Measurements from ENCODE around the gene SLC8A1. TPM values are rescaled to one million over a fixed set of nuclear protein-coding genes. Genes with fewer than 3 reads are reported as not detected.

The SLC8A1 gene
- total RNA-seq, 1 experiment from 2014 or later: 0.43 TPM

DNA sequence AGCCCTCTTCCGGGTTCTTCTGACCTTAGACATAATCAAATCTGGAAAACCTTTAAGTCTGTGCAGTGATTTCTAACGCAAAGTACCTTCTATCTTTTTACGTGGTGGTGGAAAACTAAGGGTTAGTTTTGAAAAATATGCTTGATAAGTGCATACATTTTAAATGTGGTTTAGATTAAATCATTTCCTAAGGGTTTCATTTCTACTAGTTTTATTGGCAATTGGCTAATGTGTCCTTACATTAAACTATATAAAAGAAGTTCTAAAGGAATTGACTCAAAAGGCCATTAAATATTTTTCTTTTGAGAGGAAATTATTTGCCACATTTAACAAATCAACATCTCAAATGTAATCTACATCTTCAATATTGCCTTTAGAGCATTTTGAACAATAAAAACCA, 404.5 kb downstream of the SLC8A1 start:
- CTCF ChIA-PET: no interaction called here
- no peak overlapping the region for H3K4me3 ChIP-seq (ENCODE audit: low read depth, low read length)
- no peaks in the 10 kb centered on the region for H3K4me1 ChIP-seq
- no TSS peak for BruUV-seq (replicated peaks)
- intact Hi-C loops (cut with micrococcal nuclease; ENCODE audit: unreplicated experiment): no loop called here
- Mint-ChIP-seq H3K4me3 (ENCODE audit: unreplicated experiment) (no peak overlapping the region), H3K36me3 (ENCODE audit: insufficient read depth, unreplicated experiment) (no peaks in the 10 kb centered on the region), H3K4me1 (ENCODE audit: low read depth, unreplicated experiment) (no peaks in the 10 kb centered on the region), H3K27me3 (ENCODE audit: insufficient read depth, unreplicated experiment) (peaks cover 25% of the 10 kb centered on the region), H3K27ac (ENCODE audit: unreplicated experiment) (no peak overlapping the region), H3K9me3 (ENCODE audit: unreplicated experiment) (no peaks in the 10 kb centered on the region)
- no peaks in the 10 kb centered on the region for H3K9me3 ChIP-seq
- no peaks in the 10 kb centered on the region for H3K36me3 ChIP-seq (ENCODE audit: control insufficient read depth, insufficient read depth, low read length)
- H3K27me3 ChIP-seq (replicated peaks; ENCODE audit: control insufficient read depth, insufficient read depth, low read length): no peaks in the 10 kb centered on the region
- POLR2A ChIA-PET: no interaction called here
- DNase-seq: no peak
- TF ChIP-seq, protein P1, sequence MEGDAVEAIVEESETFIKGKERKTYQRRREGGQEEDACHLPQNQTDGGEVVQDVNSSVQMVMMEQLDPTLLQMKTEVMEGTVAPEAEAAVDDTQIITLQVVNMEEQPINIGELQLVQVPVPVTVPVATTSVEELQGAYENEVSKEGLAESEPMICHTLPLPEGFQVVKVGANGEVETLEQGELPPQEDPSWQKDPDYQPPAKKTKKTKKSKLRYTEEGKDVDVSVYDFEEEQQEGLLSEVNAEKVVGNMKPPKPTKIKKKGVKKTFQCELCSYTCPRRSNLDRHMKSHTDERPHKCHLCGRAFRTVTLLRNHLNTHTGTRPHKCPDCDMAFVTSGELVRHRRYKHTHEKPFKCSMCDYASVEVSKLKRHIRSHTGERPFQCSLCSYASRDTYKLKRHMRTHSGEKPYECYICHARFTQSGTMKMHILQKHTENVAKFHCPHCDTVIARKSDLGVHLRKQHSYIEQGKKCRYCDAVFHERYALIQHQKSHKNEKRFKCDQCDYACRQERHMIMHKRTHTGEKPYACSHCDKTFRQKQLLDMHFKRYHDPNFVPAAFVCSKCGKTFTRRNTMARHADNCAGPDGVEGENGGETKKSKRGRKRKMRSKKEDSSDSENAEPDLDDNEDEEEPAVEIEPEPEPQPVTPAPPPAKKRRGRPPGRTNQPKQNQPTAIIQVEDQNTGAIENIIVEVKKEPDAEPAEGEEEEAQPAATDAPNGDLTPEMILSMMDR (IDR thresholded peaks at IDR 0.05; ENCODE audit: insufficient read depth in 1 of 2, low read depth in 1 of 2, low read length in 1 of 2, severe bottlenecking in 1 of 2, unreplicated experiment in 1 of 2): no peak

Measured in Caco-2 (cell line).